Smooth muscle cell (in vitro differentiated cells): ENCODE results near the gene SNAI1. TPM values are rescaled to one million over a fixed set of nuclear protein-coding genes. Genes with fewer than 3 reads are reported as not detected.

Experiments used
- DNase-seq: peaks from one replicate; lab custom pipeline; 2025; ENCODE audit not compliant: unreplicated experiment; lab: John Stamatoyannopoulos, UW
- H2AFZ ChIP-seq: fragments of 200-600 bp; sonication (generic); 2 replicates; pipeline ENCODE4 v1.6.0; 2016; ENCODE audit warnings: antibody characterized with exemption, low read depth, mild to moderate bottlenecking
- H3F3A ChIP-seq: fragments of 200-600 bp; sonication (generic); 2 replicates; pipeline ENCODE4 v1.6.0; 2017; ENCODE audit warnings: antibody characterized with exemption, low read depth
- H3K27ac ChIP-seq: fragments of 200-600 bp; sonication (generic); 2 replicates; pipeline ENCODE4 v1.5.1; 2016; ENCODE audit warnings: low read depth, mild to moderate bottlenecking
- H3K27me3 ChIP-seq: fragments of 200-600 bp; sonication (generic); 2 replicates; pipeline ENCODE4 v1.6.1; 2016; ENCODE audit warnings: low read depth, mild to moderate bottlenecking
- H3K36me3 ChIP-seq: fragments of 200-600 bp; sonication (generic); 2 replicates; pipeline ENCODE4 v1.5.1; 2016; ENCODE audit warnings: low read depth
- H3K4me1 ChIP-seq: fragments of 200-600 bp; sonication (generic); 2 replicates; pipeline ENCODE4 v1.5.1; 2016; ENCODE audit warnings: low read depth
- H3K4me2 ChIP-seq: fragments of 200-600 bp; sonication (generic); 2 replicates; pipeline ENCODE4 v1.6.0; 2016; ENCODE audit warnings: mild to moderate bottlenecking
- H3K4me3 ChIP-seq: fragments of 200-600 bp; sonication (generic); 2 replicates; pipeline ENCODE4 v1.5.1; 2016; ENCODE audit warnings: mild to moderate bottlenecking
- H3K79me2 ChIP-seq: fragments of 200-600 bp; sonication (generic); 2 replicates; pipeline ENCODE4 v1.6.0; 2016; ENCODE audit warnings: low read depth, mild to moderate bottlenecking
- H3K9ac ChIP-seq: fragments of 200-600 bp; sonication (generic); 2 replicates; pipeline ENCODE4 v1.6.0; 2016; ENCODE audit warnings: low read depth
- H3K9me3 ChIP-seq: fragments of 200-600 bp; sonication (generic); replicated peaks from 2 replicates; pipeline ENCODE4 v1.5.1; 2016; ENCODE audit warnings: low read depth
- H4K20me1 ChIP-seq: fragments of 200-600 bp; sonication (generic); 2 replicates; pipeline ENCODE4 v1.6.0; 2016; ENCODE audit warnings: low read depth
- CTCF ChIP-seq: fragments of 200-600 bp; sonication (generic); IDR thresholded peaks from 2 replicates; pipeline ENCODE4 v1.5.1; 2017; ENCODE audit warnings: borderline replicate concordance, mild to moderate bottlenecking, antibody characterized with exemption; ENCODE audit not compliant: insufficient read depth, poor library complexity, severe bottlenecking
- WGBS: methylation state at CpG from one replicate; pipeline ENCODE4 v1.1.7; 2016; ENCODE audit warnings: low lambda C conversion rate; 5-methylcytosine and 5-hydroxymethylcytosine counted together
- polyA plus RNA-seq: library from polyadenylated mRNA; unstranded; fragments of >200 nt; fragmentation: Nextera tagmentation; extraction: Ambion mirVana; gene quantifications from 2 replicates; pipeline ENCODE4 v1.2.1, GENCODE V29; 2016
- total RNA-seq: library from RNA; depleted of rRNA; stranded (reverse); fragments of >200 nt; gene quantifications from 2 replicates; pipeline ENCODE4 v1.2.3, GENCODE V29; 2014

Gene SNAI1
- total and polyA plus RNA-seq, 2 experiments from 2014 or later, result 3.7 to 20.7 TPM

DNA sequence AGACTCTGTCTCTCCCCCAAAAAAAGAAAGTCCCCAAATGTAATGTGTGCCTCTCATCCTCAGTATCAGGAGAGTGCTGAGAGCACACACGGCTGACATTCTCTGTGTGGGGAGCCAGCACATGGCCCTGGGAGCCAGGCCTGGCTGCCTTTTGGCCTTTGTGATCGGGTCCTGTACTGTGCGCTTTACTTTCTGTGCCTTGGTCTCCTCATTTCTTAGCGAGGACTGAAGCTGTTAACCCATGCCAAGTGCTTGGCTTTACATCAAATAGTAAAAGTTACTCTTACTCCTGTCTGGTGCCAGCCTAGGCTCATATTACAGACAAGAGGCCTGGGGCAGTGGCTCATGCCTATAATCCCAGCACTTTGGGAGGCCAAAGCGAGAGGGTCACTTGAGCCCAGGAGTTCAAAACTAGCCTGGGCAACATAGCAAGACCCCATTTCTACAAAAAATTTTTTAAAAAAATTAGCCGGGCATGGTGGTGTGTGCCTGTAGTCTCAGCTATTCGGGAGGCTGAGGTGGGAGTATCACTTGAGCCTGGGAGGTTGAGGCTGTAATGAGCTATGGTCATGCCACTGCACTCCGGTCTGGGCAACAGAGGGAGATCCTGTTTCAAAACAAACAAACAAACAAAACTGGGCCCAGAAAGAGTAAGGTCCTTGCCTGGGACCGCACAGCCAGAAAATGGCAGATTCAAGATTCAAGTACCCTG, 50.3 kb downstream of the SNAI1 start:
- DNase-seq, result no peak
- Histone ChIP-seq H2AFZ (no peak overlapping the region), H3K9me3 (no peaks in the 10 kb centered on the region), H3K9ac (no peak overlapping the region), H4K20me1 (no peaks in the 10 kb centered on the region), H3K79me2 (no peaks in the 10 kb centered on the region), H3K36me3 (no peaks in the 10 kb centered on the region), H3F3A (peaks cover 16% of the 10 kb centered on the region), H3K4me2 (no peak overlapping the region), H3K27me3 (no peaks in the 10 kb centered on the region), H3K27ac (peak overlapping the region; percentile 80), H3K4me3 (no peak overlapping the region), H3K4me1 (no peaks in the 10 kb centered on the region)
- whole genome bisulfite sequencing, result 88% methylated on average over 9 of the region's 9 CpGs
- no peak for TF ChIP-seq CTCF

DNA sequence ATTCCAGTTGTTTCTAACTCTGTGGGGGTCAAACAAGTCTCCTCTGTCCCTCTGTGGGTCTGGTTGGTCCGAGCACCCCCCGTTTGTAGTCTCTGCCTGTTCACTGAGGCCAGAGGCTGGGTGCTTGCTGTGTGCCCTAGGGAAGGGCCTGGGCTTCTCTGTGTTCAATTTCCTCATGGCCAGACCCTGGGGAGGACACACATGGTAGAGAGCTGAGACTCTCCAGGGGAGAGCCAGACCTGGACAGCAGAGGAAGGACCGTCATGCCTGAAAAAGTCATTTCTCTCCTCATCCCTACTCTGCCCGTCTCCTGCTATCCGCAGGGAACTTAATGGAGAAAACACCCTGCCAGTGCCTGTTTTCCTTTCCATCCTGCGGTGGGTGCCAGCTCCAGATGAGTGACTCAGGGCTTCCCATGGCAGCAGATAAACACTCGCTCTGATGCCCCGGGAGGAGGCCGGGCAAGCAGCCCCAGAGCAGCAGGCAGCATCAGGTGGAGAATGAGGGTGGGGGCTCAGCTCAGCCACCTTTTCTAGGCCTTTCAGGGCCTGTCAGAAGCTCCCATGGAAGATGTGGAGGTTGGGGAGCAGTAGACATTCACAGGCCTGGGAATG, 51.9 kb downstream of the SNAI1 start:
- no peaks in the 10 kb centered on the region for H3K36me3 ChIP-seq
- peaks cover 7% of the 10 kb centered on the region for H3F3A ChIP-seq
- DNase-seq, result no peak
- H3K9ac ChIP-seq, result peak overlapping the region; percentile 70
- H4K20me1 ChIP-seq, result no peaks in the 10 kb centered on the region
- H3K27me3 ChIP-seq, result no peaks in the 10 kb centered on the region
- no peak overlapping the region for H2AFZ ChIP-seq
- H3K4me3 ChIP-seq, result no peak overlapping the region
- TF ChIP-seq CTCF, result no peak
- peak overlapping the region; percentile 80 for H3K27ac ChIP-seq
- 64% methylated on average over 7 of the region's 9 CpGs for WGBS
- no peak overlapping the region for H3K4me2 ChIP-seq
- no peaks in the 10 kb centered on the region for H3K4me1 ChIP-seq
- no peaks in the 10 kb centered on the region for H3K79me2 ChIP-seq
- H3K9me3 ChIP-seq, result no peaks in the 10 kb centered on the region

GRCh38 chr20:50036703-50037102, 53.9 kb downstream of the SNAI1 start:
- Histone ChIP-seq H3K79me2 (no peaks in the 10 kb centered on the region), H3F3A (no peaks in the 10 kb centered on the region), H3K9ac (no peak overlapping the region), H3K4me1 (peaks cover 7% of the 10 kb centered on the region), H4K20me1 (no peaks in the 10 kb centered on the region), H3K27me3 (no peaks in the 10 kb centered on the region), H3K4me2 (no peak overlapping the region), H2AFZ (no peak overlapping the region), H3K4me3 (no peak overlapping the region), H3K36me3 (no peaks in the 10 kb centered on the region), H3K9me3 (no peaks in the 10 kb centered on the region), H3K27ac (no peak overlapping the region)
- no peak for TF ChIP-seq CTCF
- WGBS, result 67% methylated on average over 3 of the region's 3 CpGs
- no peak for DNase-seq

GRCh38 chr20:50037123-50037522, 54.3 kb downstream of the SNAI1 start:
- TF ChIP-seq CTCF, result no peak

More at GRCh38 chr20:50037123-50037522, 54.3 kb downstream of the SNAI1 start:
- Histone ChIP-seq H3K27me3 (no peaks in the 10 kb centered on the region), H3K4me3 (no peak overlapping the region), H3K27ac (no peak overlapping the region), H3K79me2 (no peaks in the 10 kb centered on the region), H3K4me2 (no peak overlapping the region), H3K4me1 (peaks cover 7% of the 10 kb centered on the region), H2AFZ (no peak overlapping the region), H3F3A (no peaks in the 10 kb centered on the region), H3K36me3 (no peaks in the 10 kb centered on the region), H4K20me1 (no peaks in the 10 kb centered on the region), H3K9me3 (no peaks in the 10 kb centered on the region), H3K9ac (no peak overlapping the region)
- WGBS, result 69% methylated on average over 3 of the region's 3 CpGs
- DNase-seq, result no peak
